Prostate gland (tissue), 2 donors: ENCODE results near the gene SOX5. TPM values are rescaled to one million over a fixed set of nuclear protein-coding genes. Genes with fewer than 3 reads are reported as not detected.
"Not testable (repeated sequence)": the region's sequence is repeated elsewhere in the genome, so short reads cannot be mapped to it uniquely, and the experiment has no call there.

Experiments
- DNase-seq: peaks from one replicate; pipeline ENCODE4 v3.0.0-alpha.2; 2019; ENCODE audit warnings: low spot score
- H3K27ac ChIP-seq, 2 donors: fragments of 200-600 bp; sonication (generic); 2 replicates each; pipeline ENCODE4 v1.5.1; 2017 to 2019
- H3K27me3 ChIP-seq: fragments of 200-600 bp; sonication (generic); replicated peaks from 2 replicates; pipeline ENCODE4 v1.5.1; 2019; ENCODE audit not compliant: insufficient read depth
- H3K36me3 ChIP-seq, 2 donors: fragments of 200-600 bp; sonication (generic); 1 replicate in 1 of 2; 2 replicates in 1 of 2; pipeline versions ENCODE4 v1.5.1 to v1.8.1; 2017 to 2019
- H3K4me1 ChIP-seq: fragments of 200-600 bp; sonication (generic); replicated peaks from 2 replicates; pipeline ENCODE4 v1.5.1; 2019
- H3K4me3 ChIP-seq, 2 donors: fragments of 200-600 bp; sonication (generic); 2 replicates each; pipeline ENCODE4 v1.5.1; 2017 to 2019
- H3K9me3 ChIP-seq: fragments of 200-600 bp; sonication (generic); 2 replicates; pipeline ENCODE4 v1.5.1; 2017
- POLR2A ChIP-seq: fragments of 450-650 bp; IDR thresholded peaks from one replicate; pipeline ENCODE4 v1.6.1; 2016; ENCODE audit warnings: antibody characterized with exemption, mild to moderate bottlenecking
- POLR2AphosphoS5 ChIP-seq: sonication (generic); formaldehyde crosslinking; IDR thresholded peaks from one replicate; pipeline ENCODE4 v1.6.1; 2017; ENCODE audit warnings: antibody characterized with exemption
- WGBS: methylation state at CpG from one replicate; pipeline ENCODE4 v1.1.5; 2018; 5-methylcytosine and 5-hydroxymethylcytosine counted together
- intact Hi-C: fragments of 100-400 bp; cut with DNase I; formaldehyde crosslinking; loops from one replicate; pipeline ENCODE4 v1.14.2; 2022
- total RNA-seq, 2 donors: library from RNA; depleted of rRNA; stranded (reverse); fragments of >200 nt; gene quantifications; one replicate each; pipeline ENCODE4 v1.1.0, GENCODE V29; 2016
- TF ChIP-seq, protein P1 (sequence below), 4 experiments: fragments of 200-600 bp in 2 of 4; fragments of 450-650 bp in 2 of 4; sonication (generic) in 2 of 4; IDR thresholded peaks; 1 replicate in 3 of 4; 2 replicates in 1 of 4; pipeline ENCODE4 v1.5.1; 2016 to 2019; ENCODE audit warnings: antibody characterized with exemption in 4 of 4, mild to moderate bottlenecking in 2 of 4, moderate library complexity in 2 of 4

The SOX5 gene
- total RNA-seq, 2 donors from 2014 or later = 3.7 to 7.8 TPM

- WGBS = 93% methylated on average over 8 of the region's 8 CpGs
- TF ChIP-seq POLR2AphosphoS5 (no peak), POLR2A (no peak)
- TF ChIP-seq, protein P1, sequence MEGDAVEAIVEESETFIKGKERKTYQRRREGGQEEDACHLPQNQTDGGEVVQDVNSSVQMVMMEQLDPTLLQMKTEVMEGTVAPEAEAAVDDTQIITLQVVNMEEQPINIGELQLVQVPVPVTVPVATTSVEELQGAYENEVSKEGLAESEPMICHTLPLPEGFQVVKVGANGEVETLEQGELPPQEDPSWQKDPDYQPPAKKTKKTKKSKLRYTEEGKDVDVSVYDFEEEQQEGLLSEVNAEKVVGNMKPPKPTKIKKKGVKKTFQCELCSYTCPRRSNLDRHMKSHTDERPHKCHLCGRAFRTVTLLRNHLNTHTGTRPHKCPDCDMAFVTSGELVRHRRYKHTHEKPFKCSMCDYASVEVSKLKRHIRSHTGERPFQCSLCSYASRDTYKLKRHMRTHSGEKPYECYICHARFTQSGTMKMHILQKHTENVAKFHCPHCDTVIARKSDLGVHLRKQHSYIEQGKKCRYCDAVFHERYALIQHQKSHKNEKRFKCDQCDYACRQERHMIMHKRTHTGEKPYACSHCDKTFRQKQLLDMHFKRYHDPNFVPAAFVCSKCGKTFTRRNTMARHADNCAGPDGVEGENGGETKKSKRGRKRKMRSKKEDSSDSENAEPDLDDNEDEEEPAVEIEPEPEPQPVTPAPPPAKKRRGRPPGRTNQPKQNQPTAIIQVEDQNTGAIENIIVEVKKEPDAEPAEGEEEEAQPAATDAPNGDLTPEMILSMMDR (IDR thresholded peaks at IDR 0.05) = no peak
Observed at GRCh38 chr12:23510484-23510883, 439.0 kb downstream of the SOX5 start.

DNA sequence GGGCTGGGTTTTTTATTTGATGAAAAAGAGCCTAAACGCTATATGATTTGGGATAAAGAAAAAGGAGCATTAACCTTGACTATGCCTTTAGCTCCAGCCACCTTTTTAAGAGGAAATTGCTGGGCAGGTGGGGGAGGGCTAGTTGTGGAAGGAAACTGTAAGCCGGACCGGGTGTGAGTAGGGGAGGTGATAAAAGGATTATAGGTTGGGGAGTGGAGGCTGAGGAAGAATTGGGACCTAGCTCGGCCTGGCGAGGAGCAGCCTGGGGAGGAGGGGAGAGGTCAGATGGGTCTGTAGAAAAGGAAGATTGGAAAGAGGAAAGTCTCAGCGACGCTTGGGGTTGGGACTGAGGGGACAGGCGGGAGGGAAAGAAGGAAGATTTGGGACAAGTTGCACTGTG lies 439.6 kb downstream of the SOX5 start:
- H3K36me3 ChIP-seq, H3K4me3 ChIP-seq, H3K9me3 ChIP-seq, intact Hi-C loops, H3K27me3 ChIP-seq, H3K4me1 ChIP-seq, H3K27ac ChIP-seq, DNase-seq: not testable (repeated sequence)
- WGBS = 73% methylated on average over 8 of the region's 8 CpGs

More at GRCh38 chr12:23510484-23510883, 439.0 kb downstream of the SOX5 start:
- no peak overlapping the region for H3K27ac ChIP-seq
- H3K4me1 ChIP-seq = no peaks in the 10 kb centered on the region
- intact Hi-C loops = no loop called here
- H3K4me3 ChIP-seq = no peak overlapping the region
- no peak for DNase-seq
- no peaks in the 10 kb centered on the region for H3K27me3 ChIP-seq
- H3K9me3 ChIP-seq = no peaks in the 10 kb centered on the region
- H3K36me3 ChIP-seq = no peaks in the 10 kb centered on the region

DNA sequence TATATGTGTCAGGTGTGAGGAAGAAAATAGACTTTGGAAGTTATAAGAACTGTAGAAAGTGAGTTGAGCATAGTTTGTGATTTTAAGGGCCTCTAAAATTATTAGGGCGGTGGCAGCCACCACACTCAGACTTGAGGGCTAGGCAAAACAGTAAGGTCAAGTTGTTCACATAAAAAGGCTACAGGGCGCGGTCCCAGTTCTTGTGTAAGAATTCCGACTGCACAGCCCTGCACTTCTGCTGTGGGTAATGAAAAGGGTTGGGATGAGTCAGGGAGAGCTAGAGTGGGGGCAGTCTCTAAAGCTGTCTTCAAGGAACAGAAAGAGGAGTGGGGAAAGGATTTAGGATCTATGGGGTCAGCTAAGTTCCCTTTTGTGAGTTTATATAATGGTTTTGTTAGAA lies 441.7 kb downstream of the SOX5 start:
- H3K36me3 ChIP-seq, H3K27ac ChIP-seq, H3K27me3 ChIP-seq, DNase-seq, H3K4me3 ChIP-seq, H3K4me1 ChIP-seq, intact Hi-C loops, H3K9me3 ChIP-seq: not testable (repeated sequence)
- 99% methylated on average over 4 of the region's 4 CpGs for WGBS

- H3K9me3 ChIP-seq, H3K4me1 ChIP-seq, DNase-seq, H3K36me3 ChIP-seq, H3K27me3 ChIP-seq, H3K27ac ChIP-seq, H3K4me3 ChIP-seq, intact Hi-C loops: not testable (repeated sequence)
- 58% methylated on average over 1 of the region's 1 CpG for WGBS
Observed at GRCh38 chr12:23505736-23506135, 443.7 kb downstream of the SOX5 start.

DNA sequence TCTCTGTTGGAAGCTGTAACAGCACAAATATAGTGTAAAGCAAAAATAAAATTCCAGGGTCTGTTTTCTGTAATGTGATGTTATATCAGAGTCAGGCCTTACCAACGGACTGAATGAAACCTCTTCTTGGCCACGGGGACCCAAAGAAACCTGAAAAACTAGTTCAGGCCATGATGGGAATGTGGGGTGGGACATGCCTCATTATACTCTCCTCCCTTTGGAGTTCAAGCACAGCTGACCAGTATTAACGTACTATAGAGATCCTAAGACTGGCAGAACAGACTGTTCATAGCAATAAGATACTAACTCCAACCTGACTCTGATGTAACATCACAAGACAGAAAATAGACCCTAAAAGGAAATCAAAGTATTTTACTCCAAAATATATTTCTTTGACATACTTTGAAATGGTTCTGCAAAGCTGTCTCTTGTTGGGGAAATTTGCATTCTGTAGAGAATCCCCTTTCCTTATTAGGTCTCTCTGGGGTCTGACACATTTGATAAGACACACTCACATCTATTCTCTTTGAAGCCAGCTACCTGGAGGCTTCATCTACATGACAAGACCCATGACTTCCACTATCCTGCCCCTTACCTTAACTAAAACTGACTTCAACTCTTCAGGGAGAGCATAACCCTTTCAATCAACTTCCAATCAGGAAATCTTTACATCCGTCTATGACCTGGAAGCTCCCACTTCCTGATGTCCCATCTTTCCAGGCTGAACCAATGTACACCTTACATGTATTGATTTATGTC lies 444.6 kb downstream of the SOX5 start:
- DNase-seq = no peak
- Histone ChIP-seq H3K27ac (no peak overlapping the region), H3K36me3 (no peaks in the 10 kb centered on the region), H3K27me3 (no peaks in the 10 kb centered on the region), H3K9me3 (no peaks in the 10 kb centered on the region), H3K4me1 (no peaks in the 10 kb centered on the region), H3K4me3 (no peak overlapping the region)
- intact Hi-C loops = no loop called here
- 33% methylated on average over 4 of the region's 4 CpGs for WGBS
- TF ChIP-seq POLR2AphosphoS5 (no peak), POLR2A (no peak)
- TF ChIP-seq, protein P1 (IDR thresholded peaks at IDR 0.05) = no peak

- no peak overlapping the region for H3K4me3 ChIP-seq
- TF ChIP-seq, protein P1 (IDR thresholded peaks at IDR 0.05) = no peak
- TF ChIP-seq POLR2AphosphoS5 = no peak
- TF ChIP-seq POLR2A = no peak
- no peaks in the 10 kb centered on the region for H3K36me3 ChIP-seq
- intact Hi-C loops = no loop called here
- no peak for DNase-seq
- H3K27ac ChIP-seq = no peak overlapping the region
- H3K4me1 ChIP-seq = no peaks in the 10 kb centered on the region
- H3K27me3 ChIP-seq = no peaks in the 10 kb centered on the region
- WGBS = 76% methylated on average over 2 of the region's 2 CpGs
- H3K9me3 ChIP-seq = no peaks in the 10 kb centered on the region
Observed at GRCh38 chr12:23504043-23504442, 445.4 kb downstream of the SOX5 start.
